Colonic mucosa (tissue), 4 donors: ENCODE data around the gene GATA2. TPM values are rescaled to one million over a fixed set of nuclear protein-coding genes. Genes with fewer than 3 reads are reported as not detected.

Source experiments
- DNase-seq: peaks from one replicate; pipeline ENCODE4 v3.0.0-alpha.2; 2020
- H3K27ac ChIP-seq: fragments of 200-600 bp; one replicate; pipeline ENCODE4 v1.8.0; 2021
- H3K27me3 ChIP-seq: fragments of 200-600 bp; one replicate; pipeline ENCODE4 v1.8.0; 2021
- H3K36me3 ChIP-seq: fragments of 200-600 bp; one replicate; pipeline ENCODE4 v1.8.0; 2021
- H3K4me1 ChIP-seq: fragments of 200-600 bp; one replicate; pipeline ENCODE4 v1.8.0; 2021; ENCODE audit warnings: mild to moderate bottlenecking
- H3K4me3 ChIP-seq: fragments of 200-600 bp; one replicate; pipeline ENCODE4 v1.8.0; 2021
- H3K9ac ChIP-seq, 2 donors: one replicate each; pipeline ENCODE4 v1.7.0; 2013; ENCODE audit warnings: control low read depth in 2 of 2, low read depth in 2 of 2, low read length in 2 of 2
- H3K9me3 ChIP-seq: fragments of 200-600 bp; one replicate; pipeline ENCODE4 v1.8.0; 2021
- intact Hi-C: fragments of 100-400 bp; cut with DNase I; formaldehyde crosslinking; loops from one replicate; pipeline ENCODE4 v1.14.1; 2022
- total RNA-seq, 2 donors: library from RNA; stranded (reverse); fragmentation: NEBNext Ultra II Directional in 1 of 2; extraction: Animal tissue kit (Norgen Biotek cat#: 25700) in 1 of 2; gene quantifications; one replicate each; pipeline ENCODE4 v1.2.1, GENCODE V29; 2021
- TF ChIP-seq, protein P1 (sequence below): fragments of 200-600 bp; IDR thresholded peaks from one replicate; pipeline ENCODE4 v1.8.0; 2022; ENCODE audit warnings: antibody characterized with exemption, mild to moderate bottlenecking
- donor health status: healthy.
- donor health status: DM: no; HTN: no; CAD: no.
- donor health status: DM: no; HTN: no; CAD: no.

Gene GATA2
- total RNA-seq, 2 donors from 2014 or later = 5.8 to 8.1 TPM

- Histone ChIP-seq H3K9ac (no peak overlapping the region), H3K4me3 (no peak overlapping the region), H3K27ac (no peak overlapping the region), H3K4me1 (no peaks in the 10 kb centered on the region), H3K36me3 (no peaks in the 10 kb centered on the region), H3K27me3 (no peaks in the 10 kb centered on the region), H3K9me3 (no peaks in the 10 kb centered on the region)
- DNase-seq = no peak
- TF ChIP-seq, protein P1, sequence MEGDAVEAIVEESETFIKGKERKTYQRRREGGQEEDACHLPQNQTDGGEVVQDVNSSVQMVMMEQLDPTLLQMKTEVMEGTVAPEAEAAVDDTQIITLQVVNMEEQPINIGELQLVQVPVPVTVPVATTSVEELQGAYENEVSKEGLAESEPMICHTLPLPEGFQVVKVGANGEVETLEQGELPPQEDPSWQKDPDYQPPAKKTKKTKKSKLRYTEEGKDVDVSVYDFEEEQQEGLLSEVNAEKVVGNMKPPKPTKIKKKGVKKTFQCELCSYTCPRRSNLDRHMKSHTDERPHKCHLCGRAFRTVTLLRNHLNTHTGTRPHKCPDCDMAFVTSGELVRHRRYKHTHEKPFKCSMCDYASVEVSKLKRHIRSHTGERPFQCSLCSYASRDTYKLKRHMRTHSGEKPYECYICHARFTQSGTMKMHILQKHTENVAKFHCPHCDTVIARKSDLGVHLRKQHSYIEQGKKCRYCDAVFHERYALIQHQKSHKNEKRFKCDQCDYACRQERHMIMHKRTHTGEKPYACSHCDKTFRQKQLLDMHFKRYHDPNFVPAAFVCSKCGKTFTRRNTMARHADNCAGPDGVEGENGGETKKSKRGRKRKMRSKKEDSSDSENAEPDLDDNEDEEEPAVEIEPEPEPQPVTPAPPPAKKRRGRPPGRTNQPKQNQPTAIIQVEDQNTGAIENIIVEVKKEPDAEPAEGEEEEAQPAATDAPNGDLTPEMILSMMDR = no peak
- intact Hi-C loops = no loop called here
Observed at GRCh38 chr3:128456776-128457715, 36.0 kb downstream of the GATA2 start.

- no peak for DNase-seq
- no peaks in the 10 kb centered on the region for H3K36me3 ChIP-seq
- H3K27ac ChIP-seq = no peak overlapping the region
- H3K4me1 ChIP-seq = no peaks in the 10 kb centered on the region
- H3K4me3 ChIP-seq = no peak overlapping the region
- H3K9me3 ChIP-seq = no peaks in the 10 kb centered on the region
- intact Hi-C loops = no loop called here
- H3K27me3 ChIP-seq = no peaks in the 10 kb centered on the region
- TF ChIP-seq, protein P1 = no peak
- no peak overlapping the region for H3K9ac ChIP-seq
Observed at GRCh38 chr3:128455786-128456748, 36.9 kb downstream of the GATA2 start.

DNA sequence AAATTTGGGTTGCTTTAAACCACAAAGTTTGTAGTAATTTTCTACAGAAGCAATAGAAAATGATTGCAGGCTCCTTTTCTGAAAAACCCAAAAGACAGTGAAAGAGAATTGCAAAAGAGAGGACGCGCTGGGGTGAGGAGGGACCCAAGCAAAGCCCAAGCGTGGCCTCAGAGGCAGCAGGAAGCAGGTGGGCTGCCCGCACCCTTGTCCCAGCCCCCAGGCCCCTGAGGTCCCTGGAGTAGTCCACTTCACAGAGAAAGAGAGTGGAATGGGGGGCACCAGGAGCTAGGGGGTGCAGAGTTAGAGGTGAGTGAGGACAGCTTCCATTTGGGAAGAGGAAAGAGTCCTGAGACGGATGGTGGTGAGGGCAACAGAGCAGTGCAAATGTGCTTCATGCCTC, 37.9 kb downstream of the GATA2 start:
- no peaks in the 10 kb centered on the region for H3K27me3 ChIP-seq
- H3K36me3 ChIP-seq = no peaks in the 10 kb centered on the region
- no peak for DNase-seq
- no peaks in the 10 kb centered on the region for H3K9me3 ChIP-seq
- H3K4me1 ChIP-seq = no peaks in the 10 kb centered on the region
- H3K4me3 ChIP-seq = no peak overlapping the region
- no peak overlapping the region for H3K27ac ChIP-seq
- intact Hi-C loops = no loop called here
- TF ChIP-seq, protein P1 = no peak
- H3K9ac ChIP-seq = no peak overlapping the region

GRCh38 chr3:128454310-128454618, 38.7 kb downstream of the GATA2 start:
- intact Hi-C loops = no loop called here
- H3K9me3 ChIP-seq = no peaks in the 10 kb centered on the region
- H3K4me1 ChIP-seq = no peaks in the 10 kb centered on the region
- TF ChIP-seq, protein P1 = no peak
- H3K4me3 ChIP-seq = no peak overlapping the region
- no peak for DNase-seq
- H3K27ac ChIP-seq = no peak overlapping the region
- no peak overlapping the region for H3K9ac ChIP-seq
- no peaks in the 10 kb centered on the region for H3K27me3 ChIP-seq
- H3K36me3 ChIP-seq = no peaks in the 10 kb centered on the region

DNA sequence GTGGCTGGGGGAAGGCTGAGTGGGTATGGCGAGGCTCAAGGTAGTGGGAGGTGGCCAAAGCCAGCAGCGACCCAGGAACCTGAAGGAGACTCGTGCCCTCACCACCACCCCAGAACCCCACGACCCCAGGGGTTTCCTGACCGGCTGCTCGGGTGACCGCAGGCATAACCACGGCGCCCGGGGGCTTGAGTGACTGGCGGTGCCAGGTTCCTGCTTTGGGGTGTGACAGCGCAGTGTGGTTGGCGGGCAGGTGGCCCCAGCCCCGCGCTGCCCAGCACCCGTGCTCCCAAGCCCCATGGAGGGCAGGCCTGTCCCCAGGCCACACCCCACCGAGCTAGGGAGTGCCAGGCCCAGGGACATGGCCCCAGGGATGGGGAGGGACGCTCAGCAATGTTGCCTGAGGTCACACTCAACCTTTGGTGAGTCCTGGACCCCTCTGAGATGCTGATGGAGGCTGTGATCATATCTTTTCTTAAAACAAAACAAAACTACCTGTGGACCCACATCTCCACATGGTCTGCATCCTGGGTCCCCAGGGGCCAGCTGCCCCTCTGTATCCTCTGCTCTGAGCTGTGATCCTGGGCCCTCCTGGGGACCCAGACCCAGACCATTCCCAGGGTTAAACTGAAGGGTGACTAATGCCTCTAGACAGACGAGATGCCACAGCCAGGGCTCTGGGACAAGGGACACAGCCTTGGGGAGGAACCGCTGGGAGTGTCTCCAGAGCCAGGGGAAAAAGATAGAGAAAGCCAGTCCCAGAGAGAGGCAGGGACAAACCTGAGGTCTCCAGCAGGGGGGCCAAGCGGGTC, 39.3 kb downstream of the GATA2 start:
- TF ChIP-seq, protein P1 = no peak
- no peak for DNase-seq
- H3K4me3 ChIP-seq = no peak overlapping the region
- intact Hi-C loops = no loop called here
- no peaks in the 10 kb centered on the region for H3K27me3 ChIP-seq
- H3K27ac ChIP-seq = no peak overlapping the region
- no peak overlapping the region for H3K9ac ChIP-seq
- no peaks in the 10 kb centered on the region for H3K9me3 ChIP-seq
- H3K4me1 ChIP-seq = no peaks in the 10 kb centered on the region
- H3K36me3 ChIP-seq = no peaks in the 10 kb centered on the region
